HepG2 (cell line): ENCODE measurements around the gene TMEM253. TPM values are rescaled to one million over a fixed set of nuclear protein-coding genes. Genes with fewer than 3 reads are reported as not detected.

ENCODE experiments used
- ARNT ChIP-seq: fragments of 450-650 bp; IDR thresholded peaks from 2 replicates; pipeline ENCODE4 v1.6.1; 2017
- ARNTL ChIP-seq: sonication (generic); formaldehyde crosslinking; IDR thresholded peaks from 2 replicates; pipeline ENCODE4 v1.4.0; 2020; ENCODE audit warnings: mild to moderate bottlenecking, missing genetic modification reagents
- ETS1 ChIP-seq: sonication (generic); formaldehyde crosslinking; IDR thresholded peaks from 2 replicates; pipeline ENCODE4 v1.4.0; 2020; ENCODE audit warnings: missing genetic modification reagents
- IRF1 ChIP-seq: sonication (generic); formaldehyde crosslinking; IDR thresholded peaks from 2 replicates; pipeline ENCODE4 v1.4.0; 2020; ENCODE audit warnings: low read depth, mild to moderate bottlenecking, missing genetic modification reagents
- IRF2 ChIP-seq: IDR thresholded peaks from 2 replicates; pipeline ENCODE4 v1.6.1; 2018; ENCODE audit warnings: missing genetic modification reagents, missing compliant biosample characterization
- KDM3A ChIP-seq: IDR thresholded peaks from 2 replicates; pipeline ENCODE4 v1.6.1; 2018; ENCODE audit warnings: low read depth, missing compliant biosample characterization
- KIAA2018 ChIP-seq: sonication (generic); formaldehyde crosslinking; IDR thresholded peaks from 2 replicates; pipeline ENCODE4 v1.5.0; 2020; ENCODE audit warnings: mild to moderate bottlenecking, missing genetic modification reagents, borderline replicate concordance
- SUZ12 ChIP-seq: fragments of 150-350 bp; IDR thresholded peaks from 2 replicates; pipeline ENCODE4 v1.6.1; 2014; ENCODE audit warnings: low read depth, low read length
- TGIF2 ChIP-seq: IDR thresholded peaks from 2 replicates; pipeline ENCODE4 v1.6.1; 2016; ENCODE audit warnings: control low read depth, missing compliant biosample characterization
- THAP8 ChIP-seq: sonication (generic); formaldehyde crosslinking; IDR thresholded peaks from 2 replicates; pipeline ENCODE4 v1.5.1; 2020; ENCODE audit warnings: missing genetic modification reagents, mild to moderate bottlenecking, borderline replicate concordance
- ZBTB49 ChIP-seq: sonication (generic); formaldehyde crosslinking; IDR thresholded peaks from 2 replicates; pipeline ENCODE4 v1.4.0; 2020; ENCODE audit warnings: missing genetic modification reagents, borderline replicate concordance
- ZNF431 ChIP-seq: sonication (generic); formaldehyde crosslinking; IDR thresholded peaks from 2 replicates; pipeline ENCODE4 v1.9.0; 2022; ENCODE audit warnings: missing genetic modification reagents, low read depth, mild to moderate bottlenecking, borderline replicate concordance
- ZNF780A ChIP-seq: sonication (generic); formaldehyde crosslinking; IDR thresholded peaks from 2 replicates; pipeline ENCODE4 v1.8.0; 2022; ENCODE audit warnings: mild to moderate bottlenecking, missing genetic modification reagents, moderate library complexity
- ZNF788 ChIP-seq: sonication (generic); formaldehyde crosslinking; IDR thresholded peaks from 2 replicates; pipeline ENCODE4 v1.5.0; 2020; ENCODE audit warnings: mild to moderate bottlenecking, missing genetic modification reagents, borderline replicate concordance
- ZNF792 ChIP-seq: IDR thresholded peaks from 2 replicates; pipeline ENCODE4 v1.6.1; 2016
- polyA plus RNA-seq, 8 experiments: library from polyadenylated mRNA; depleted of rRNA in 3 of 8; stranded (reverse) in 7 of 8; unstranded in 1 of 8; fragments of >200 nt; fragmentation: Illumina TruSeq in 4 of 8; extraction: Trizol in 4 of 8; gene quantifications; 2 replicates each; pipeline versions ENCODE4 v1.2.1 to v1.2.3, GENCODE V29; 2011 to 2016; ENCODE audit warnings: low read depth in 4 of 8, missing spikeins in 1 of 8, mixed read lengths in 1 of 8; ENCODE audit not compliant: insufficient read depth in 1 of 8
- total RNA-seq, 5 experiments: library from RNA; depleted of rRNA; stranded (reverse); fragments of >200 nt; fragmentation: Illumina TruSeq; extraction: Trizol; gene quantifications; 2 replicates each; pipeline ENCODE4 v1.2.3, GENCODE V29; 2016; ENCODE audit warnings: low read depth in 1 of 5

TMEM253 gene
- total and polyA plus RNA-seq, 2 of the 13 experiments (the other 11 are each of a cell fraction or from before 2014, with no cell fraction given), result 0.29 to 0.45 TPM

- no peak for TF ChIP-seq KIAA2018
- no peak for TF ChIP-seq ZNF431
- TF ChIP-seq ZBTB49 (CRISPR knock-in tag), result no peak
- peak; percentile 10; the same call in 1 of the 2 replicates for TF ChIP-seq ZNF788 (CRISPR knock-in tag)
- TF ChIP-seq ZNF780A, result no peak
- TF ChIP-seq ARNTL (CRISPR knock-in tag), result no peak
- TF ChIP-seq ZNF792 (CRISPR knock-in tag), result no peak
- no peak for TF ChIP-seq TGIF2
- TF ChIP-seq IRF1 (CRISPR knock-in tag), result no peak
- no peak for TF ChIP-seq IRF2 (CRISPR knock-in tag)
- no peak for TF ChIP-seq ARNT
- TF ChIP-seq SUZ12, result no peak
- no peak; the same call in 1 of the 2 replicates for TF ChIP-seq ETS1 (CRISPR knock-in tag)
- peak; percentile 71; the same call in 1 of the 2 replicates for TF ChIP-seq THAP8 (CRISPR knock-in tag)
- TF ChIP-seq KDM3A, result no peak
Measured at GRCh38 chr14:21070610-21071224, 30.1 kb upstream of the TMEM253 start (continued).
